ENCODE data around the gene SLC28A1. TPM values are rescaled to one million over a fixed set of nuclear protein-coding genes. Genes with fewer than 3 reads are reported as not detected.

Gene SLC28A1
- total RNA-seq, 1 donor from 2014 or later = not detected

GRCh38 chr15:84942456-84942855, 58.0 kb downstream of the SLC28A1 start:
- no peak for ATAC-seq

GRCh38 chr15:84944311-84944710, 59.8 kb downstream of the SLC28A1 start:
- no peak for ATAC-seq

GRCh38 chr15:84944861-84945260, 60.4 kb downstream of the SLC28A1 start:
- ATAC-seq = no peak

- ATAC-seq = no peak
Observed at GRCh38 chr15:84946772-84947489, 62.5 kb downstream of the SLC28A1 start.

GRCh38 chr15:84947947-84948830, 63.7 kb downstream of the SLC28A1 start:
- ATAC-seq = no peak

GRCh38 chr15:84949043-84949442, 64.6 kb downstream of the SLC28A1 start:
- ATAC-seq = no peak

GRCh38 chr15:84949845-84950569, 65.5 kb downstream of the SLC28A1 start:
- ATAC-seq = no peak

GRCh38 chr15:84950570-84951111, 66.2 kb downstream of the SLC28A1 start:
- no peak for ATAC-seq

GRCh38 chr15:84951736-84952135, 67.3 kb downstream of the SLC28A1 start:
- no peak for ATAC-seq

- no peak for ATAC-seq
Observed at GRCh38 chr15:84953136-84953535, 68.7 kb downstream of the SLC28A1 start.

- ATAC-seq = no peak
Observed at GRCh38 chr15:84953726-84954125, 69.3 kb downstream of the SLC28A1 start.

GRCh38 chr15:84955089-84955848, 70.8 kb downstream of the SLC28A1 start:
- peak; percentile 79 for ATAC-seq

- ATAC-seq = no peak
Observed at GRCh38 chr15:84956199-84956598, 71.7 kb downstream of the SLC28A1 start.

GRCh38 chr15:84960391-84961113, 76.1 kb downstream of the SLC28A1 start:
- ATAC-seq = no peak

- ATAC-seq = no peak
Observed at GRCh38 chr15:84961114-84961452, 76.6 kb downstream of the SLC28A1 start.

- no peak for ATAC-seq
Observed at GRCh38 chr15:84961707-84962106, 77.2 kb downstream of the SLC28A1 start.

- peak; percentile 58 for ATAC-seq
Observed at GRCh38 chr15:84962955-84963354, 78.5 kb downstream of the SLC28A1 start.

GRCh38 chr15:84967380-84967779, 82.9 kb downstream of the SLC28A1 start:
- no peak for ATAC-seq

GRCh38 chr15:84968301-84968700, 83.8 kb downstream of the SLC28A1 start:
- ATAC-seq = no peak

- no peak for ATAC-seq
Observed at GRCh38 chr15:84969257-84969656, 84.8 kb downstream of the SLC28A1 start.

GRCh38 chr15:84970843-84971242, 86.4 kb downstream of the SLC28A1 start:
- no peak for ATAC-seq
